Stimulated activated CD4-positive, alpha-beta T cell treated with anti-CD3 and anti-CD28 coated beads, Interleukin-4, amount 100 ng/mL, for 24 hours (primary cell): ENCODE data around the gene S100A16.
A peak's percentile ranks its signal among the peaks of the same experiment; 100 is the strongest.
"Not testable (repeated sequence)": the region's sequence is repeated elsewhere in the genome, so short reads cannot be mapped to it uniquely, and the experiment has no call there.

ENCODE experiments used
- DNase-seq: peaks from one replicate; pipeline ENCODE4 v3.0.0-alpha.2; 2020

The S100A16 gene

DNA sequence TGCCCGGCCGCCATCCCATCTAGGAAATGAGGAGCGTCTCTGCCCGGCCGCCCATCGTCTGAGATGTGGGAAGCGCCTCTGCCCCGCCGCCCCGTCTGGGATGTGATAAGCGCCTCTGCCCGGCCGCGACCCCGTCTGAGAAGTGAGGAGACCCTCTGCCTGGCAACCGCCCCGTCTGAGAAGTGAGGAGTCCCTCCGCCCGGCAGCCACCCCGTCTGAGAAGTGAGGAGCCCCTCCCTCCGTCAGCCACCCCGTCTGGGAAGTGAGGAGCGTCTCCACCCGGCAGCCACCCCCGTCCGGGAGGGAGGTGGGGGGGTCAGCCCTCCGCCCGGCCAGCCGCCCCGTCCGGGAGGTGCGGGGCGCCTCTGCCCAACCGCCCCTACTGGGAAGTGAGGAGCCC lies 30.1 kb downstream of the S100A16 start:
- not testable (repeated sequence) for DNase-seq

DNA sequence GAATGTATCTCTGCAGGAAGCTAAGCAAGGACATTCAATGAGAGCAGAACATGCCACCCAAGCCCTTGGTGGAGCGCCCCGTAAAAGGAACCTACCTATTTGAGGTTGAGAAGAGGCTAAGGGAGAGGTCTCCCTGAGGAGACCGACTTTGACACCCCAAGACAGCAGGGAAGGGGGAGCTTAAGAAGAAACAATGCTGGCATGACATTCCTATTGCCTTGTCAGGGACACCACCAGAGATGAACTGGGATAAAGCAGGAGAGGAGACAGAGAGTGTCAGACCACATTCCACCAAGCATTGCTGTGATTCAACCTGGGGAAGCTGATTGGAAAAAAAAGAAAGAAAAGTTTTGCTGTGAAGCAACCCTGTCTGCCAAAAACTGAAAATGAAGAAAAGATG lies 34.0 kb downstream of the S100A16 start:
- DNase-seq: no peak

GRCh38 chr1:153578490-153578889 lies 34.4 kb downstream of the S100A16 start:
- DNase-seq: no peak

GRCh38 chr1:153577624-153578051 lies 35.3 kb downstream of the S100A16 start:
- no peak for DNase-seq

DNA sequence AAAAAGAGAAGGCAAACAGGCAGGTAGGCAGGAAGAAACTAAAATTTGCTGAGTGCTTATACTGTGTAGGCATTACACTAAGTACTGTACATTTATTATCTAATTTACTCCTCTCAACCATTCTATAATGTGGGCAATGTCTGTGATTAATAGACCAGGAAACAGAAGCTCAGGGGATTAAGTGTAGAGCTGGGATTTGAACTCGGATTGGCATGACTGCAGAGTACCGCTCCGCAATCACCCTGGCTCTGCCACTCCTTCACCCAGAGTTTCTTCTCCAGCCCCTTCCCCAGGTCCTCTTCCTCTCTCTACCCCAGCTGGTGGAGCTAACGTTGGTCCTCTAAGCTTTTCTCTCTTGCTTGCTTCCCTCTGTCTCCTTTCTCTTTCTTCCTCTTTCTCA lies 35.8 kb downstream of the S100A16 start:
- DNase-seq: no peak

- not testable (repeated sequence) for DNase-seq
Measured at GRCh38 chr1:153575497-153575896, 37.4 kb downstream of the S100A16 start.

DNA sequence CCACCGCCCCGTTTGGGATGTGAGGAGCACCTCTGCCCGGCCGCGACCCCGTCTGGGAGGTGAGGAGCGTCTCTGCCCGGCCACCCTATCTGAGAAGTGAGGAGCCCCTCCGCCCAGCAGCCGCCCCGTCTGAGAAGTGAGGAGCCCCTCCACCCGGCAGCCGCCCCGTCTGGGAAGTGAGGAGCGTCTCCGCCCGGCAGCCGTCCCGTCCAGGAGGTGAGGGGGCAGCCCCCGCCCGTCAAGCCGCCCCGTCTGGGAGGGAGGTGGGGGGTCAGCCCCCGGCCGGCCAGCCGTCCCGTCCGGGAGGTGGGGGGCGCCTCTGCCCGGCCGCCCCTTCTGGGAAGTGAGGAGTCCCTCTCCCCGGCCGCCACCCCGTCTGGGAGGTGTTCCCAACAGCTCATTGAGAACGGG lies 37.9 kb downstream of the S100A16 start:
- not testable (repeated sequence) for DNase-seq

GRCh38 chr1:153573351-153573750 lies 39.6 kb downstream of the S100A16 start:
- DNase-seq: no peak

DNA sequence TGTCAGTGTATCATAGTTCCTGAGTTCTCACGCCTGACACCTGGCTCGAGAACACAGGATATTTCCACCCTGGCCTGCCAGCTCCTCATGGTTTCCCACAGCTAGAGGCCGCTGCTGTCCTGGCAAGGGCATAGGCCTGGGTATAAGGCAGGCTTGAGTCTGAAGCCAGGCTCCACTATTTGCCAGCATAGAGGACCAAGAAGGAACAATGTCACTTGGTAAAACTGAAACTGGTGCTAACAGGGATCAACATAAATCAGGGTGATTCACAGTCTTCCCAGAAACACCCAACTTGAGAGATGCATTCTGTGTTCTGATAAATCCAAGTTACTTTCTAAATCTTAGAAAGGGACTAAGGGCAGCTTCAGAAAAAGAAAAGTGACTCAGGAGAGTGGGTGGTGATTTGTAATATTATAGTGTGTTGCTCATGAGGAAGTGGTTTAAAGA lies 40.3 kb downstream of the S100A16 start:
- DNase-seq: peak; percentile 63

DNA sequence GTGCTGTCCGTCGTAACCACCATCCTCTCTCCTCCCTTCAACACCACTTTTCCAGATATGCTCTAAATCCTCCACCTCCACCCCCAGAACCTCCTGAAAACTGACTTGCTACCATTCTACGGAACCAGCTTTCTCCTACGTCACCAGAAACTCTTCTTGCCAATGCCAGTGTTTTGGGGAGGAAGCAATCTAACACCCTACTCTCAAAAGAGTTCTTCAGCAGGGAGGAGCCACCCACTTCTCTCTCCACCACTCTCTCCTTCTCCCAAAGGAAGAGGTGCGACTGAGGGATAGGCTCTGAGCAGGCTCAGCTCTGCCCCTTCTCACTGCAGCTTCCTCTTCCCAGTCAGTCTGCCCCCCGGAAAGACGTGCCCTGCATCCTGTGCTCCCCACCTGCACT lies 41.2 kb downstream of the S100A16 start:
- no peak for DNase-seq

- no peak for DNase-seq
Measured at GRCh38 chr1:153570874-153571273, 42.1 kb downstream of the S100A16 start.

DNA sequence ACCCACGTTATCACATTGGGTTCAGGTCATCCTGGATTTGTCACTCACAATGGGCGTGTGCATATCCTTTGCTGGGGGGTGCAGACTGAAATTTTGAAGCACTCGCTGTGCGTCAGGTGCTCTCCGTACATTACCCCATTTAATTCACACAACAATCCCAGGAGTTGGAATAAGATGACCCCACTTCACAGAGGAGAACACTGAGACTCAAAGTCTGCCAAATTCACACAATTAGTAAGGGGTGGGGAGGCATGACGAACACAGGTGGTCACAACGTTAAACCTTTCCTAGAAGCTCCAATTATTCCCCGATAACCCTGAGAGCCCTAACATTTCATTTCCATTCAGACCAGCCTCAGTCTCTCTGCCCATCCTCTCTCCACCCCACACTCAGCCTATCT lies 43.5 kb downstream of the S100A16 start:
- DNase-seq: no peak

- peak; percentile 85 for DNase-seq
Measured at GRCh38 chr1:153568367-153569099, 44.4 kb downstream of the S100A16 start.

DNA sequence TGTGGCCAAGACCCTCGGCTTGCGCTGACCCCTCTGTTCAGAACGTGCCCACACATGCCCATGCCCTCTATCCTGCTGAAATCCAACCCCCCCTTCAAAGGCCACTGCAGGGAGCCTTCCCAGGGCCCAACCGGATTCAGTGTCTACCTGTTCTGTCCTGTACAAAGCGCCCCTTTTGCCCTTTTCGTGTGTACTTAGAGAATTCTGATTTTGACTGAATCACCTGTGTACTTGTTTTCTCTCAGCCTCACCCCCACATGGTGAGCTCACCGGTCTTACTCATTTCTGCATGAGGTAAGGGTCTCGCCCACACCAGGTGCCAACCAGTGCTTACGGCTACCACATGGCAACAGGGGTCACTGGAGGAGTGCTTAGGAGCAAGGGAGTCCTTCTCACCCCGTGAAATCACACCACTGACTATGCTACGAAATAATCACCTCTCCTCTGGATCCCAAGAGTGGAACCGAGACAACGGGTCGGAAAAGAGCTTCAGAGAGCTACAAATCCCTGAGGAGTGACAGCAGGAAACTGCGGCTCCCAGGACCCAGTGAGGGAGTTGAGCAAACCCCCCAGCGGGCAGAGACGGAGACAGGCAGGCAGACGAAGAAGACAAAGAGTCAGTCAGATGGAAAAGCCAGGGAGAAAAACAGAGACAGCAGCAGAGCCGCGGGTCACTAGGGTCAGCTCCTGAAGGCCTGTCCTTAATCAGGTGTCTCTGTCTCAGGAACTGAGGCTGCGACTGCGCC lies 45.1 kb downstream of the S100A16 start:
- DNase-seq: peak; percentile 64

- DNase-seq: peak; percentile 91
Measured at GRCh38 chr1:153566414-153567371, 46.2 kb downstream of the S100A16 start.

DNA sequence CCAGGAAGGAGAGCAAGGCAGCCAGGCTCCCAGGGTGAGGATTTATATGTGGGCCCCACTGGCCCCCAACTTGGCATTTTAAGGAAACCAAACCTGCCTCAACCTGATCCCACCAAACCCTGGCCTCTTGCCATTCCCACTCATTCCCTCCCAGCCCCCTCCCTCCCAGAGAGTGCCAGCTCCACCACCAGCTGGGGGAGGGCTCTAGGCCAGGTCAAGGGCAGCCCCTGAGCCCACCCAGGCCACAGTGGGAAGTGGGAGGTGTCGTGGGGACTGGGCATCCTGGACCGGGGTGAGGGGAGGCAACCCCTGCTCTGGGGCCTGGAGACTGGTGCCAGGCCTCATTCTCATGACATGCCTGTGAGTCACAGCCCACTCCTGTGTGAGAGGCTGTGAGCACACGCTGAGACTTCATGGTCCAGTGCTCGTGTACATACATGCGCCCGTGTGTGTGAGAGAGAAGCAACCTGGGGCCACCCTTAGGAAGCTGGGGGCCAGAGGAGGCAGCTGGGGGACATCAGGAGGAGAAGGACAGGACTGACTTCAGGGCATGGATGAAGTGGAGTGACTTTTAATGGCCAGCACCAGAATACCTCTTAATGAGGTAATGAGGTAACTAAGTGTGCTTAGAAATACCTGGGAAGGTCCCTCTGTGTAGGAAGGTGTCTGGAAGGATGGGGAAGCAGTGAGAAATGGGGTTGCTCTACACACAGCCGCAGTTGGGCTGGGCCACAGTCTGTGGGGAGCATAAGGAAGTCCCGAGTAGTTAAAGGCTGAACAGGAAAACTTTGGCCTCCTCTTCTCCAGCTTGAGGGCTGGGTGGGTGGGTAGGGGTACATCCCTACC lies 47.2 kb downstream of the S100A16 start, which contains the start of gene S100A2:
TSS of gene S100A2 (minus strand) at position 316 of the 846 bp plus-strand sequence. CDS start 1,967 bp downstream, outside the sequence.
- DNase-seq: peak; percentile 72

DNA sequence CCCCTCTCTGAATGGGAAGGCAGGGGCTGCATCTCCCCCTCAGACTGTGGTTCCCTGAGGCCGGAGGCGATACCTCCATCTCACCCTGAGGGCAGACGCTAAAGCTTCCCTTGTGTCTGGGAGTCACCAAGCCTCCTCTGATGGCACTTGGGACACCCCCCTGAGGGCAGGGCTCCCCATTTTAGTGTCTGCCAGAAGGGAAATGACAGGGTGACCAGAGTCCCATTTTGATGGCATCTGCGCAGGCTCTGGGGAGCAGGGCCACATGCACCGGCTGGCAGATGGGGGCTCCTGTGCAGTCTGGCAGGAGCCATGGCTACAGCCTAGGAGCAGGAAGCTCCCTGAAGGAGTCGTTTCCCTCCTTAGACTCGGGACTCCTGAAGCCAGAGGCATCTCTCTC lies 48.9 kb downstream of the S100A16 start:
- no peak for DNase-seq

DNA sequence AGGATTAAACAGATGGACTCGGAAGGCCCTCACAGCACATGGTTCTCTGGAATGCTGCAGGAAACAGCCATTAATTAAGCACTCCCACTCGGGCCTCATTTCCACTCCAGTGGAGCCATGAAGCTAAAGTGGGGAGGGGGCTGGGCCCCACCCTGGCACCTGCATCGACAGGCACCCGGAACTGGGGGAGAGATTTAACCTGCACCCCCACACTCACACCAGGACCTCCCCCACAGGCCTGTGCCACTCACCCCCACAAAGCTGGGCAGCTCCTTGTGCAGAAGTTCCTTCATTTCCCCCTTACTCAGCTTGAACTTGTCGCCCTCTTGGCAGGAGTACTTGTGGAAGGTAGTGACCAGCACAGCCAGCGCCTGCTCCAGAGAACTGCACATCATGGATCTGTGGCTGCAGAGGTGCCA lies 49.4 kb downstream of the S100A16 start:
- DNase-seq: no peak

DNA sequence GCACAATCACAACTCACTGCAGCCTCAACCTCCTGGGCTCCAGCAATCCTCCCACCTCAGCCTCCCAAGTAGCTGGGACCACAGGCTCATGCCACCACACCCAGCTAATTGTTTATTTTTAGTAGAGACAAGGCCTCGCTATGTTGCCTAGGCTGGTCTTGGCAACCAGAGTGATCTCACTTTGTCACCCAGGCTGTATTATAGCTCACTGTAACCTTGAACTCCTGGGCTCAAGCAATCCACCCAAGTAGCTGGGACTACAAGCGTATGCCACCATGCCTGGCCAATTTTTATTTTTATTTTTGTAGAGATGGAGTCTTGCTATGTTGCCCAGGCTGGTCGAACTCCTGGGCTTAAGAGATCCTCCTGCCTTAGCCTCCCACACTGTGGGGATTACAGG lies 50.9 kb downstream of the S100A16 start:
- not testable (repeated sequence) for DNase-seq

DNA sequence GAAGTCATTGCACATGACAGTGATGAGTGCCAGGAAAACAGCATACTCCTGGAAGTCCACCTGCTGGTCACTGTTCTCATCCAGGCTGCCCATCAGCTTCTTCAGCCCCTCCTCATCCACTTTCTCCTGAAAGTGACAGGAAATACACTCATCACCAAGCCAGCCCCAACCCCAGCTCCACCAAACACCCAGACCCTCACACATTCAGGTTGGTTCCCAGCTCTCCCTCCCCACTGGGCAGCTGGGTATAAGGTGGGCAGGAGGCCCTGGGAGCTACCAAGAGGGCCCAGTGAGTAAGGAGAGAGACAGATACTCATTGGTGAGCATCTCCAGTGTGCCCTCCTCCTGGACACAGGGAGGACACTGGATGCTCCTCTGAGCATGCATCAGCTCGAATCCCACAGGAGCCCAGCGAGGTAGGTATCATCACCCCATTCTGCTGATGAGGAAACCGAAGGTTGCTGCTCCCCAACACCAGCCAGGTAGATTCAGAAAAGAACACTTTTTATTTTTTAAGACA lies 51.4 kb downstream of the S100A16 start:
- DNase-seq: no peak

GRCh38 chr1:153560771-153561465 lies 52.0 kb downstream of the S100A16 start:
- DNase-seq: no peak
